Tibial nerve (tissue), 4 donors: ENCODE results near the gene SHC4. TPM values are rescaled to one million over a fixed set of nuclear protein-coding genes. Genes with fewer than 3 reads are reported as not detected.

ENCODE experiments used
- DNase-seq, 2 donors: peaks; one replicate each; pipeline ENCODE4 v3.0.0-alpha.2; 2019; ENCODE audit warnings: low spot score in 2 of 2
- H3K27ac ChIP-seq, 4 donors: fragments of 200-600 bp; sonication (generic) in 3 of 4; one replicate each; pipeline ENCODE4 v1.5.1; 2017 to 2019; ENCODE audit warnings: mild to moderate bottlenecking in 1 of 4
- H3K27me3 ChIP-seq, 2 donors: fragments of 200-600 bp; sonication (generic) in 1 of 2; one replicate each; pipeline versions ENCODE4 v1.5.1 to v1.6.0; 2017 to 2019
- H3K36me3 ChIP-seq, 3 donors: fragments of 200-600 bp; sonication (generic); one replicate each; pipeline ENCODE4 v1.5.1; 2018 to 2019
- H3K4me1 ChIP-seq, 4 donors: fragments of 200-600 bp; sonication (generic) in 3 of 4; one replicate each; pipeline ENCODE4 v1.5.1; 2017 to 2019
- H3K4me3 ChIP-seq, 4 donors: fragments of 200-600 bp; sonication (generic) in 3 of 4; one replicate each; pipeline ENCODE4 v1.5.1; 2017 to 2019; ENCODE audit warnings: mild to moderate bottlenecking in 1 of 4, moderate library complexity in 1 of 4
- H3K9me3 ChIP-seq, 4 donors: fragments of 200-600 bp; sonication (generic) in 3 of 4; one replicate each; pipeline ENCODE4 v1.5.1; 2017 to 2019
- CTCF ChIP-seq, 5 experiments: fragments of 200-600 bp in 3 of 5; fragments of 450-650 bp in 2 of 5; sonication (generic) in 3 of 5; IDR thresholded peaks; one replicate each; pipeline ENCODE4 v1.5.1; 2016 to 2019; ENCODE audit warnings: antibody characterized with exemption in 5 of 5, mild to moderate bottlenecking in 3 of 5, moderate library complexity in 2 of 5
- EP300 ChIP-seq, 2 donors: sonication (generic); formaldehyde crosslinking; IDR thresholded peaks; one replicate each; pipeline ENCODE4 v1.6.1; 2017; ENCODE audit warnings: antibody characterized with exemption in 2 of 2, mild to moderate bottlenecking in 1 of 2
- POLR2A ChIP-seq, 2 donors: fragments of 450-650 bp; IDR thresholded peaks; one replicate each; pipeline ENCODE4 v1.6.1; 2017; ENCODE audit warnings: antibody characterized with exemption in 2 of 2, mild to moderate bottlenecking in 2 of 2, moderate library complexity in 2 of 2
- WGBS, 2 donors: methylation state at CpG; one replicate each; pipeline ENCODE4 v1.1.5; 2018; 5-methylcytosine and 5-hydroxymethylcytosine counted together
- small RNA-seq: library from RNA; depleted of rRNA; stranded (forward); fragments of <200 nt; gene quantifications from one replicate; pipeline ENCODE3, GENCODE V24; 2016
- total RNA-seq, 4 donors: library from RNA; depleted of rRNA; stranded (reverse); fragments of >200 nt; gene quantifications; one replicate each; pipeline ENCODE4 v1.1.0, GENCODE V29; 2016

Gene SHC4
- total RNA-seq, 4 donors from 2014 or later: 36.9 to 71.7 (median 47.5) TPM

GRCh38 chr15:48778331-48778730 is 185.4 kb downstream of the SHC4 start:
- WGBS, 2 donors: 79 to 81% methylated on average over 10 of the region's 10 CpGs
- TF ChIP-seq POLR2A (IDR thresholded peaks at IDR 0.05) (no peak), EP300 (IDR thresholded peaks at IDR 0.05) (no peak), CTCF (IDR thresholded peaks at IDR 0.05) (no peak)

GRCh38 chr15:48777645-48778330 is 185.9 kb downstream of the SHC4 start:
- Histone ChIP-seq H3K4me1 (no peaks in the 10 kb centered on the region), H3K36me3 (peaks cover 0 to 34% (median 0%) of the 10 kb centered on the region in 3 donors), H3K4me3 (no peak overlapping the region), H3K27ac (peak overlapping the region in 1 of 4 donors; percentile 50), H3K9me3 (no peaks in the 10 kb centered on the region), H3K27me3 (no peaks in the 10 kb centered on the region)
- 67 to 69% methylated on average over 1 of the region's 1 CpG for WGBS, 2 donors
- no peak for DNase-seq
- TF ChIP-seq POLR2A (IDR thresholded peaks at IDR 0.05) (no peak), CTCF (IDR thresholded peaks at IDR 0.05) (no peak), EP300 (IDR thresholded peaks at IDR 0.05) (no peak)

More at GRCh38 chr15:48778331-48778730, 185.4 kb downstream of the SHC4 start:
- no peaks in the 10 kb centered on the region for H3K27me3 ChIP-seq
- no peaks in the 10 kb centered on the region for H3K9me3 ChIP-seq
- no peak overlapping the region for H3K4me3 ChIP-seq
- no peaks in the 10 kb centered on the region for H3K4me1 ChIP-seq
- H3K27ac ChIP-seq: no peak overlapping the region
- no peak for DNase-seq
- peaks cover 0 to 37% (median 0%) of the 10 kb centered on the region in 3 donors for H3K36me3 ChIP-seq

GRCh38 chr15:48775546-48775945 is 188.2 kb downstream of the SHC4 start:
- H3K27ac ChIP-seq: no peak overlapping the region
- no peak for DNase-seq
- H3K4me3 ChIP-seq: no peak overlapping the region
- H3K27me3 ChIP-seq: no peaks in the 10 kb centered on the region
- WGBS, 2 donors: 91 to 93% methylated on average over 2 of the region's 2 CpGs
- no peaks in the 10 kb centered on the region for H3K4me1 ChIP-seq
- peaks cover 0 to 14% (median 0%) of the 10 kb centered on the region in 3 donors for H3K36me3 ChIP-seq
- TF ChIP-seq EP300 (IDR thresholded peaks at IDR 0.05) (no peak), CTCF (IDR thresholded peaks at IDR 0.05) (no peak), POLR2A (IDR thresholded peaks at IDR 0.05) (no peak)
- H3K9me3 ChIP-seq: no peaks in the 10 kb centered on the region

- H3K36me3 ChIP-seq: peaks cover 0 to 12% (median 0%) of the 10 kb centered on the region in 3 donors
- no peaks in the 10 kb centered on the region for H3K27me3 ChIP-seq
- H3K27ac ChIP-seq: no peak overlapping the region
- no peak for DNase-seq
- no peak overlapping the region for H3K4me3 ChIP-seq
- WGBS, 2 donors: 90 to 100% methylated on average over 1 of the region's 1 CpG
- no peaks in the 10 kb centered on the region for H3K9me3 ChIP-seq
- TF ChIP-seq POLR2A (IDR thresholded peaks at IDR 0.05) (no peak), EP300 (IDR thresholded peaks at IDR 0.05) (no peak), CTCF (IDR thresholded peaks at IDR 0.05) (no peak)
- no peaks in the 10 kb centered on the region for H3K4me1 ChIP-seq
These were observed 189.2 kb downstream of the SHC4 start for GRCh38 chr15:48774484-48774883.

Small RNA genes lying within 50 kb of the gene (small RNA-seq; reads per million reads assigned to genes)
- gene RF00019: not detected

Other genes with a start within 250 kb of the SHC4 start
- gene CEP152, start 152.8 kb downstream of the SHC4 start, total RNA-seq: 10 to 100 TPM in 3 of 4 donors, 1 to 10 TPM in 1; 9.2 to 12.5 (median 11.2) TPM
- 100 to 1,000 TPM; 242 to 458 (median 311) TPM for gene EID1, start 85.8 kb downstream of the SHC4 start, total RNA-seq
- 100 to 1,000 TPM; 178 to 324 (median 283) TPM for gene SECISBP2L, start 82.5 kb upstream of the SHC4 start, total RNA-seq
- gene COPS2, start 191.7 kb upstream of the SHC4 start, total RNA-seq: 10 to 100 TPM; 57.1 to 88.5 (median 67.7) TPM
- 10 to 100 TPM; 34.5 to 56.6 (median 47.4) TPM for gene GALK2, start 206.3 kb upstream of the SHC4 start, total RNA-seq